OCI-LY7 (cell line): ENCODE data around the gene RMND1.

Source experiments
- EZH2phosphoT487 ChIP-seq: fragments of 200-600 bp; sonication (generic); IDR thresholded peaks from 2 replicates; pipeline ENCODE4 v1.6.1; 2018; ENCODE audit warnings: low read depth, borderline replicate concordance, mild to moderate bottlenecking, mixed run types, antibody characterized with exemption, low read length, moderate library complexity, mixed read lengths
- TF ChIP-seq, protein P1 (sequence below): fragments of 200-600 bp; sonication (generic); conservative IDR thresholded peaks from 2 replicates; pipeline ENCODE4 v1.5.1; 2014; ENCODE audit warnings: mild to moderate bottlenecking, antibody characterized with exemption, low read length, moderate library complexity, mixed read lengths

DNA sequence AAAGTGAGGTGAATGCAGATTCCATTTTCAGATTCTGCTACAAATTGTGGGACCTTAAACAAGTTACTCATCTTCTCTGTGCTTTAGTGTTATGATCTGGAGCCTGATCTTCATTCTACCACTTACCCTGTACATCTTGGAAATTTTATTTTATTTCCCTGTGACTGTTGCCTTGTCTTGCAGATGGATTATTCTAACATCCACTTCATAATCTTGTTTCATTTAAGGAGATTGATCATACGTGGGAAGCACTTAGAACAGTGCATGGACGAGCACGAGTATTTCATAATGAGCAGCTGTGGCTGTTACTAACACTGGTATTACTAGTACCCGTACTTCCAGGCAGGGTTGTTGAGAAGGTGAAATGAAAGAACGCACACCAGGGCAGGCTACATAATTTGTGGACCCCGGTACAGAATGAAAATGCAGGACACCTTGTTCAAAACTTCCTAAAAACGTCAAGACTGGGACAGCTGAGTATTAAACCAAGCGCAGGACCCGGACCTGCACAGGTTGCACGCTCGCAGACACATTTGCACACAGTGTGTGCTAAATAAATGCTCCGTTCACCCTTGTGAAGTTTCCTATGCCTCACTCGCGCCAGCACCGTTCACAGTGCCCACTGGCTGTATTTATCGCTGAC is 41.4 kb upstream of the RMND1 start:
- TF ChIP-seq, protein P1, sequence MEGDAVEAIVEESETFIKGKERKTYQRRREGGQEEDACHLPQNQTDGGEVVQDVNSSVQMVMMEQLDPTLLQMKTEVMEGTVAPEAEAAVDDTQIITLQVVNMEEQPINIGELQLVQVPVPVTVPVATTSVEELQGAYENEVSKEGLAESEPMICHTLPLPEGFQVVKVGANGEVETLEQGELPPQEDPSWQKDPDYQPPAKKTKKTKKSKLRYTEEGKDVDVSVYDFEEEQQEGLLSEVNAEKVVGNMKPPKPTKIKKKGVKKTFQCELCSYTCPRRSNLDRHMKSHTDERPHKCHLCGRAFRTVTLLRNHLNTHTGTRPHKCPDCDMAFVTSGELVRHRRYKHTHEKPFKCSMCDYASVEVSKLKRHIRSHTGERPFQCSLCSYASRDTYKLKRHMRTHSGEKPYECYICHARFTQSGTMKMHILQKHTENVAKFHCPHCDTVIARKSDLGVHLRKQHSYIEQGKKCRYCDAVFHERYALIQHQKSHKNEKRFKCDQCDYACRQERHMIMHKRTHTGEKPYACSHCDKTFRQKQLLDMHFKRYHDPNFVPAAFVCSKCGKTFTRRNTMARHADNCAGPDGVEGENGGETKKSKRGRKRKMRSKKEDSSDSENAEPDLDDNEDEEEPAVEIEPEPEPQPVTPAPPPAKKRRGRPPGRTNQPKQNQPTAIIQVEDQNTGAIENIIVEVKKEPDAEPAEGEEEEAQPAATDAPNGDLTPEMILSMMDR: no peak
- TF ChIP-seq EZH2phosphoT487: no peak
